Measurements from ENCODE around the gene CBX2. TPM values are rescaled to one million over a fixed set of nuclear protein-coding genes. Genes with fewer than 3 reads are reported as not detected.
A peak's percentile ranks its signal among the peaks of the same experiment; 100 is the strongest.

CBX2 gene
- 9.7 and 11.2 TPM in 2 replicates for total RNA-seq

GRCh38 chr17:79777894-79778503 is at the start of gene CBX2:
CBX2 (plus strand) TSS chr17:79778148; CDS start chr17:79778236, 88 bp downstream.
- H3K9me3 Mint-ChIP-seq = no peaks in the 10 kb centered on the region
- intact Hi-C loops (cut with micrococcal nuclease) = no loop called here
- H3K36me3 Mint-ChIP-seq (ENCODE audit: low read depth) = peaks cover 15% of the 10 kb centered on the region
- peak within 1 kb of the TSS; percentile 88 for H3K4me3 Mint-ChIP-seq (ENCODE audit: low read depth)
- H3K27me3 Mint-ChIP-seq (ENCODE audit: low read depth) = peaks cover 64% of the 10 kb centered on the region
- peak; percentile 79 for DNase-seq (ENCODE audit: low spot score)
- peak within 1 kb of the TSS; percentile 69 for H3K27ac Mint-ChIP-seq
- H3K4me1 Mint-ChIP-seq (ENCODE audit: low read depth) = peaks cover 23% of the 10 kb centered on the region

- Mint-ChIP-seq H3K27ac (peak overlapping the region; percentile 72), H3K4me3 (ENCODE audit: low read depth) (peak overlapping the region; percentile 47), H3K4me1 (ENCODE audit: low read depth) (peaks cover 8% of the 10 kb centered on the region), H3K9me3 (no peaks in the 10 kb centered on the region), H3K27me3 (ENCODE audit: low read depth) (no peaks in the 10 kb centered on the region), H3K36me3 (ENCODE audit: low read depth) (no peaks in the 10 kb centered on the region)
- intact Hi-C loops (cut with micrococcal nuclease) = no loop called here
- peak; percentile 80 for DNase-seq (ENCODE audit: low spot score)
Measured at GRCh38 chr17:79728169-79728907, 49.6 kb upstream of the CBX2 start.

GRCh38 chr17:79728908-79729471 is 49.0 kb upstream of the CBX2 start:
- no peak overlapping the region for H3K4me3 Mint-ChIP-seq (ENCODE audit: low read depth)
- intact Hi-C loops (cut with micrococcal nuclease) = no loop called here
- H3K27me3 Mint-ChIP-seq (ENCODE audit: low read depth) = no peaks in the 10 kb centered on the region
- no peaks in the 10 kb centered on the region for H3K36me3 Mint-ChIP-seq (ENCODE audit: low read depth)
- no peak for DNase-seq (ENCODE audit: low spot score)
- no peak overlapping the region for H3K27ac Mint-ChIP-seq
- peaks cover 8% of the 10 kb centered on the region for H3K4me1 Mint-ChIP-seq (ENCODE audit: low read depth)
- H3K9me3 Mint-ChIP-seq = no peaks in the 10 kb centered on the region

- H3K36me3 Mint-ChIP-seq (ENCODE audit: low read depth) = no peaks in the 10 kb centered on the region
Measured at GRCh38 chr17:79729761-79730160, 48.2 kb upstream of the CBX2 start.

GRCh38 chr17:79730437-79730768 is 47.5 kb upstream of the CBX2 start:
- no peaks in the 10 kb centered on the region for H3K36me3 Mint-ChIP-seq (ENCODE audit: low read depth)
- H3K4me3 Mint-ChIP-seq (ENCODE audit: low read depth) = no peak overlapping the region
- intact Hi-C loops (cut with micrococcal nuclease) = no loop called here
- DNase-seq (ENCODE audit: low spot score) = no peak
- peaks cover 8% of the 10 kb centered on the region for H3K4me1 Mint-ChIP-seq (ENCODE audit: low read depth)
- no peaks in the 10 kb centered on the region for H3K27me3 Mint-ChIP-seq (ENCODE audit: low read depth)
- no peaks in the 10 kb centered on the region for H3K9me3 Mint-ChIP-seq
- no peak overlapping the region for H3K27ac Mint-ChIP-seq

More at GRCh38 chr17:79729761-79730160, 48.2 kb upstream of the CBX2 start:
- intact Hi-C loops (cut with micrococcal nuclease) = no loop called here
- H3K27ac Mint-ChIP-seq = no peak overlapping the region
- no peak for DNase-seq (ENCODE audit: low spot score)
- H3K9me3 Mint-ChIP-seq = no peaks in the 10 kb centered on the region
- H3K4me3 Mint-ChIP-seq (ENCODE audit: low read depth) = no peak overlapping the region
- peaks cover 8% of the 10 kb centered on the region for H3K4me1 Mint-ChIP-seq (ENCODE audit: low read depth)
- no peaks in the 10 kb centered on the region for H3K27me3 Mint-ChIP-seq (ENCODE audit: low read depth)

- no peak within 1 kb of the TSS for H3K4me3 Mint-ChIP-seq (ENCODE audit: low read depth)
- no peaks in the 10 kb centered on the region for H3K36me3 Mint-ChIP-seq (ENCODE audit: low read depth)
- no peak within 1 kb of the TSS for H3K27ac Mint-ChIP-seq
- H3K9me3 Mint-ChIP-seq = no peaks in the 10 kb centered on the region
- peaks cover 8% of the 10 kb centered on the region for H3K4me1 Mint-ChIP-seq (ENCODE audit: low read depth)
- no peaks in the 10 kb centered on the region for H3K27me3 Mint-ChIP-seq (ENCODE audit: low read depth)
- no peak for DNase-seq (ENCODE audit: low spot score)
- intact Hi-C loops (cut with micrococcal nuclease) = no loop called here
Measured at GRCh38 chr17:79730769-79731483, 47.0 kb upstream of the CBX2 start, which contains the start of gene ENPP7. ENPP7 (plus strand) TSS chr17:79730943; CDS start chr17:79731140, 197 bp downstream.

GRCh38 chr17:79732254-79732653 is 45.7 kb upstream of the CBX2 start:
- Mint-ChIP-seq H3K27me3 (ENCODE audit: low read depth) (no peaks in the 10 kb centered on the region), H3K4me3 (ENCODE audit: low read depth) (no peak overlapping the region), H3K4me1 (ENCODE audit: low read depth) (peaks cover 8% of the 10 kb centered on the region), H3K9me3 (no peaks in the 10 kb centered on the region), H3K36me3 (ENCODE audit: low read depth) (no peaks in the 10 kb centered on the region), H3K27ac (no peak overlapping the region)
- intact Hi-C loops (cut with micrococcal nuclease) = no loop called here
- DNase-seq (ENCODE audit: low spot score) = no peak

GRCh38 chr17:79732804-79733691 is 44.9 kb upstream of the CBX2 start:
- no peaks in the 10 kb centered on the region for H3K36me3 Mint-ChIP-seq (ENCODE audit: low read depth)
- peak overlapping the region; percentile 48 for H3K27ac Mint-ChIP-seq
- H3K4me1 Mint-ChIP-seq (ENCODE audit: low read depth) = peaks cover 8% of the 10 kb centered on the region
- H3K9me3 Mint-ChIP-seq = no peaks in the 10 kb centered on the region
- peak overlapping the region; percentile 43 for H3K4me3 Mint-ChIP-seq (ENCODE audit: low read depth)
- intact Hi-C loops (cut with micrococcal nuclease) = no loop called here
- H3K27me3 Mint-ChIP-seq (ENCODE audit: low read depth) = no peaks in the 10 kb centered on the region
- no peak for DNase-seq (ENCODE audit: low spot score)

GRCh38 chr17:79733692-79734070 is 44.3 kb upstream of the CBX2 start:
- Mint-ChIP-seq H3K27ac (no peak overlapping the region), H3K9me3 (no peaks in the 10 kb centered on the region), H3K4me3 (ENCODE audit: low read depth) (no peak overlapping the region), H3K4me1 (ENCODE audit: low read depth) (peaks cover 8% of the 10 kb centered on the region), H3K36me3 (ENCODE audit: low read depth) (no peaks in the 10 kb centered on the region), H3K27me3 (ENCODE audit: low read depth) (peaks cover under 1% of the 10 kb centered on the region)
- no peak for DNase-seq (ENCODE audit: low spot score)
- intact Hi-C loops (cut with micrococcal nuclease) = no loop called here

- Mint-ChIP-seq H3K27ac (no peak overlapping the region), H3K4me1 (ENCODE audit: low read depth) (peaks cover 5% of the 10 kb centered on the region), H3K27me3 (ENCODE audit: low read depth) (peaks cover 12% of the 10 kb centered on the region), H3K4me3 (ENCODE audit: low read depth) (no peak overlapping the region), H3K36me3 (ENCODE audit: low read depth) (no peaks in the 10 kb centered on the region), H3K9me3 (no peaks in the 10 kb centered on the region)
- DNase-seq (ENCODE audit: low spot score) = no peak
- intact Hi-C loops (cut with micrococcal nuclease) = no loop called here
Measured at GRCh38 chr17:79735096-79735495, 42.9 kb upstream of the CBX2 start.

GRCh38 chr17:79737046-79737921 is 40.7 kb upstream of the CBX2 start:
- peaks cover 18% of the 10 kb centered on the region for H3K27me3 Mint-ChIP-seq (ENCODE audit: low read depth)

More at GRCh38 chr17:79737046-79737921, 40.7 kb upstream of the CBX2 start:
- H3K4me3 Mint-ChIP-seq (ENCODE audit: low read depth) = no peak overlapping the region
- no peak for DNase-seq (ENCODE audit: low spot score)
- H3K4me1 Mint-ChIP-seq (ENCODE audit: low read depth) = peaks cover 5% of the 10 kb centered on the region
- intact Hi-C loops (cut with micrococcal nuclease) = no loop called here
- H3K36me3 Mint-ChIP-seq (ENCODE audit: low read depth) = no peaks in the 10 kb centered on the region
- H3K9me3 Mint-ChIP-seq = no peaks in the 10 kb centered on the region
- H3K27ac Mint-ChIP-seq = no peak overlapping the region

All from activated T-helper 2 cell treated with anti-CD3 and anti-CD28 coated beads, Interferon-gamma antibody, Interleukin-2, Interleukin-4, amounts not matched to agents 10 μg/mL and 5 μg/mL and 100 μg/mL, durations not matched to agents 14 hours and 24 hours and 36 hours (primary cell).